Lower leg skin (tissue), 4 donors: ENCODE data around the gene EID3. TPM values are rescaled to one million over a fixed set of nuclear protein-coding genes. Genes with fewer than 3 reads are reported as not detected.
A peak's percentile ranks its signal among the peaks of the same experiment; 100 is the strongest.

Experiments used
- DNase-seq, 2 donors: peaks; one replicate each; pipeline ENCODE4 v3.0.0-alpha.2; 2019; ENCODE audit warnings: low spot score in 2 of 2
- H3K4me3 ChIP-seq: fragments of 200-600 bp; sonication (generic); 2 replicates; pipeline ENCODE4 v1.5.1; 2017; ENCODE audit warnings: mild to moderate bottlenecking, low read depth; ENCODE audit not compliant: poor library complexity, severe bottlenecking
- POLR2A ChIP-seq, 2 donors: fragments of 450-650 bp; IDR thresholded peaks; one replicate each; pipeline ENCODE4 v1.6.1; 2016 to 2017; ENCODE audit warnings: antibody characterized with exemption in 2 of 2, mild to moderate bottlenecking in 1 of 2, moderate library complexity in 1 of 2
- WGBS, 2 donors: methylation state at CpG; one replicate each; pipeline ENCODE4 v1.1.5; 2018; 5-methylcytosine and 5-hydroxymethylcytosine counted together
- intact Hi-C: fragments of 100-400 bp; cut with DNase I; formaldehyde crosslinking; loops from one replicate; pipeline ENCODE4 v1.15.0; 2023; ENCODE audit warnings: low total_unique reads
- total RNA-seq, 4 donors: library from RNA; depleted of rRNA; stranded (reverse); fragments of >200 nt; gene quantifications; one replicate each; pipeline ENCODE4 v1.1.0, GENCODE V29; 2016
- TF ChIP-seq, protein P1 (sequence below), 3 donors: fragments of 450-650 bp; IDR thresholded peaks; one replicate each; pipeline ENCODE4 v1.5.1; 2016; ENCODE audit warnings: antibody characterized with exemption in 3 of 3, mild to moderate bottlenecking in 3 of 3, moderate library complexity in 2 of 3

The EID3 gene
- total RNA-seq, 4 donors from 2014 or later: 1.1 to 3.6 (median 3.1) TPM

DNA sequence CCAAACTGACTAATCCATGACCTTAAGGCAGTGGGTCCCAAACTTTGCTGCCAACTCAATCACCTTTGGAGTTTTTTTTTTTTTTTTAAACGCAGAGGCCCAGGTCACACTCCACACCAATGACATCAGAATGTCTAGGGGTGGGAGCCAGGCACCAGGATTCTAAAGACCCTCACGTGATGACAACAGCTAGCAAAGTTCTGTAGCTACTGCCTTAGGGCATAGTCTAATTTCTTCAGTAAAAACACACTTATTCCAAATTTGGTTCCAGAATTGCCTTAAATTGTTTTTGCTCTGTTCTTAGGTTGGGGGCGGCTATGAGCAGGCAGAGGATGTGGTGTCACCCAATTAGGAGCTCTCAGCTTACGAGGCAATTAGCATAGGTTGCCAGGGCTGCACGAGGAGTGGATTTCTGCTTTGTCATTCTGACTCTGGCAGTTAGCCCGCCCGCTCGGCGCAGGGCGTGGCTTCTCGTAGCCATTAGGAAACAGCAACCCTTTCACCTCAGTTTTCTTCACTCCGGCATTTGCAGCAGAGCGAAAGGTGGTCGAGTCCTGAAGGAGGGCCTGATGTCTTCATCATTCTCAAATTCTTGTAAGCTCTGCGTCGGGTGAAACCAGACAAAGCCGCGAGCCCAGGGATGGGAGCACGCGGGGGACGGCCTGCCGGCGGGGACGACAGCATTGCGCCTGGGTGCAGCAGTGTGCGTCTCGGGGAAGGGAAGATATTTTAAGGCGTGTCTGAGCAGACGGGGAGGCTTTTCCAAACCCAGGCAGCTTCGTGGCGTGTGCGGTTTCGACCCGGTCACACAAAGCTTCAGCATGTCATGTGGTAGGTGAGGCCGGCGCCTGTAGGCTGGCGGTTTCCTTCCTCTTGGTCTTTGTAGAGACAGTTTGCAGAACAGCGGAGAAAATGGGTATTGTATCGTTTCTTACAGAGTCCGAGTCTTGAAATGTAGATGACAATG lies 16.7 kb upstream of the EID3 start:
- no peak for TF ChIP-seq POLR2A (IDR thresholded peaks at IDR 0.05)
- TF ChIP-seq, protein P1, sequence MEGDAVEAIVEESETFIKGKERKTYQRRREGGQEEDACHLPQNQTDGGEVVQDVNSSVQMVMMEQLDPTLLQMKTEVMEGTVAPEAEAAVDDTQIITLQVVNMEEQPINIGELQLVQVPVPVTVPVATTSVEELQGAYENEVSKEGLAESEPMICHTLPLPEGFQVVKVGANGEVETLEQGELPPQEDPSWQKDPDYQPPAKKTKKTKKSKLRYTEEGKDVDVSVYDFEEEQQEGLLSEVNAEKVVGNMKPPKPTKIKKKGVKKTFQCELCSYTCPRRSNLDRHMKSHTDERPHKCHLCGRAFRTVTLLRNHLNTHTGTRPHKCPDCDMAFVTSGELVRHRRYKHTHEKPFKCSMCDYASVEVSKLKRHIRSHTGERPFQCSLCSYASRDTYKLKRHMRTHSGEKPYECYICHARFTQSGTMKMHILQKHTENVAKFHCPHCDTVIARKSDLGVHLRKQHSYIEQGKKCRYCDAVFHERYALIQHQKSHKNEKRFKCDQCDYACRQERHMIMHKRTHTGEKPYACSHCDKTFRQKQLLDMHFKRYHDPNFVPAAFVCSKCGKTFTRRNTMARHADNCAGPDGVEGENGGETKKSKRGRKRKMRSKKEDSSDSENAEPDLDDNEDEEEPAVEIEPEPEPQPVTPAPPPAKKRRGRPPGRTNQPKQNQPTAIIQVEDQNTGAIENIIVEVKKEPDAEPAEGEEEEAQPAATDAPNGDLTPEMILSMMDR (IDR thresholded peaks at IDR 0.05): no peak

DNA sequence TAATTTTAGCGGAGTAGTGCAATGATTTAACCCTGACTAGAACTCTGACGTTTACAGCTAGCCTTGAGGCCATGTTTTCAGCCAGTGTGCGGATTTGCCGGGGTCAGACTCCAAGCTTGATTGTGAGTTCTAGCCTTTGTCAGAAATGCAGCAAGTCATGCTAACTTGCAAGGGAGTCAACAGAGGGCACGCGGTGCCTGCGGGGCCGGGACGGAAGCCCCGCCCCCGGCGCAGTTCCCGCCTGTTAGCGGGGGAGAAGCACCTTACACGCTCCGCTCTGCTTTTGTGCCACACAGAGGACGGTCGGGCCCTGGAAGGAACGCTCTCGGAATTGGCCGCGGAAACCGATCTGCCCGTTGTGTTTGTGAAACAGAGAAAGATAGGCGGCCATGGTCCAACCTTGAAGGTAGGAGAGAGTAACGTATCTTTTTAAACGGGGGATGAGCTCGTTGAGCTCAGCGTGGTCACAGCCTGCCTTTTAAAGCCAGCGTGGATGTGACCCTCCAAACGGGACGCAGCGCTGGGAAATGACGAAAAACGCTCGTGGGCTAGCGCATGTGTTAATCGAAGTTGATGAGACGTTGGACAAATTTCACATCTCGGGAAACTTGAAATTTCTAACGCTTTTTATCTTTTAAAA lies 14.8 kb upstream of the EID3 start:
- WGBS, 2 donors: 0 to 1% methylated on average over 40 to 41 of the region's 41 CpGs
- TF ChIP-seq POLR2A (IDR thresholded peaks at IDR 0.05): no peak
- TF ChIP-seq, protein P1 (IDR thresholded peaks at IDR 0.05): no peak
- H3K4me3 ChIP-seq: peak overlapping the region; percentile 46
- intact Hi-C loops: no loop called here
- peak; percentile 76 to 95 for DNase-seq

More for the DNA sequence above, 16.7 kb upstream of the EID3 start:
- intact Hi-C loops: no loop called here
- DNase-seq: peak; percentile 96 to 99
- peak overlapping the region; percentile 46 for H3K4me3 ChIP-seq
- WGBS, 2 donors: 1% methylated on average over 38 to 40 of the region's 40 CpGs

DNA sequence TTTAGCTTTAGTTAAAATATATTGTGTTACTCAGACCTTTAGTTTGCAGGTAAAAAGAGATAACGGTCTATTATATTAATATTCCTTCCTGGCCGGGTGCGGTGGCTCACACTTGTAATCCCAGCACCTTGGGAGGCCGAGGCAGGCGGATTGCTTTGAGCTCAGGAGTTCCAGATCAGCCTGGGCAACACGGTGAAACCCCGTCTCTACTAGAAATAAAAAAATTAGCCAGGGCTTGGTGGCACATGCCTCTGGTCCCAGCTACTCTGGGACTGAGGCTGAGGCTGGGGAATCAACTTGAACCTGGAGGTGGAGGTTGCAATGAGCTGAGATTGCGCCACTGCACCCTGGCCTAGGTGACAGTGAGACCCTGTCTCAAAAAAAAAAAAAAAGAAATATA lies 13.2 kb upstream of the EID3 start:
- H3K4me3 ChIP-seq: no peak overlapping the region
- no peak for TF ChIP-seq POLR2A (IDR thresholded peaks at IDR 0.05)
- TF ChIP-seq, protein P1 (IDR thresholded peaks at IDR 0.05): no peak
- DNase-seq: no peak
- intact Hi-C loops: no loop called here
- WGBS, 2 donors: 85 to 93% methylated on average over 8 of the region's 8 CpGs

DNA sequence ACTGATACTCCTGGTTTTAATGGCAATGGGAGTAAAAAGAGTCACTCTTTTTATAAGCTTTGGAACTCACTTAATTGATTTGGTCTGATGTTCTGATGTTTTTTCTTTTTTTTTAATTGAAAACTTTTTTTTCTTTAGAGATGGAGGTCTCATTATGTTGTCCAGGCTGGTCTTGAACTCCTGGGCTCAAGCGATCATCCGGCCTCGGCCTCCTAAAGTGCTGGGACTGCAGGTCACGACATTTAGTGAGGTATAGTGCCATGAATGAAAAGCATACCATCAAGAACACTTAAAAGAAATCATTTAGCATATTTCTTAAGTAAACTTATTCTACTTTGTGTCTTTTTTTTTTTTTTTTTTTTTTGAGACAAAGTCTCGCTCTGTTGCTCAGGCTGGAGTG lies 12.7 kb upstream of the EID3 start:
- intact Hi-C loops: no loop called here
- no peak for DNase-seq
- WGBS, 2 donors: 95 to 98% methylated on average over 5 of the region's 5 CpGs
- no peak for TF ChIP-seq POLR2A (IDR thresholded peaks at IDR 0.05)
- TF ChIP-seq, protein P1 (IDR thresholded peaks at IDR 0.05): no peak
- H3K4me3 ChIP-seq: no peak overlapping the region

DNA sequence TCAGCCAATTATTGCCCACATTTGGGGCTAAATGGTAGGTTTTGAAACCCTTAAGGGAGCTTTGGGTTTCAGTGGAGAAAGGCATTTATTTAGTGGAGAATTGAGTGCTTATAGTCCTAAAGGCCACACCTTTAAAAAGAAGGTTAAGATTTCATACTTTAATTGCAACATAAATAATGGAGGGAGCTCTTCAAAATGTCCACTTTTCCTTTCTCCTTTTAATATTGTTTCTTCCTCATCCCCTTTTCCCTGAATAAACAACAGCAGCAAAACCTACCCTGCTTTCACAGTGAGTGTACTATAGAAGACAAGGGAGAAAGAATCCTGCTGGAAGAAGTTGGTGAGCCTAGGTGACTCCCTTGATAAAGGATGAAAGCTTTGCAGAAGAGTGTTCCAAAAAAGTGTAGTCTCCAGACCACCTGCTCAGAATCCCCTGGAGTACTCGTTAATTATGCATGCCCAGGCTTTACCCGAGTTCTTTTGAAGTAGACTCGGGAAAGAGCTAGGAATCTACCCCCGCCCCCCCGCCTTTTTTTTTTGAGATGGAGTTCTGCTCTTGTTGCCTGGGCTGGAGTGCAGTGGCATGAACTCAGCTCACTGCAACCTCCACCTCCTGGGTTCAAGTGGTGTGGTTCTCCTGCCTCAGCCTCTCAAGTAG lies 11.5 kb upstream of the EID3 start:
- no peak overlapping the region for H3K4me3 ChIP-seq
- 51 to 67% methylated on average over 5 of the region's 5 CpGs for WGBS, 2 donors
- no peak for TF ChIP-seq POLR2A (IDR thresholded peaks at IDR 0.05)
- TF ChIP-seq, protein P1 (IDR thresholded peaks at IDR 0.05): no peak
- intact Hi-C loops: no loop called here
- DNase-seq: no peak
